Trophoblast cell (in vitro differentiated cells and primary cell): ENCODE measurements around the gene SRI.

Experiments used
- DNase-seq, 2 donors: peaks; one replicate each; pipeline ENCODE4 v3.0.0-alpha.2; 2016
- H2AFZ ChIP-seq: 2 replicates; pipeline ENCODE4 v1.6.1; 2013; ENCODE audit warnings: low read length, moderate library complexity, mild to moderate bottlenecking; ENCODE audit not compliant: insufficient read depth, poor library complexity
- H2AK5ac ChIP-seq: 2 replicates; pipeline ENCODE4 v1.6.1; 2013; ENCODE audit warnings: mild to moderate bottlenecking, low read length
- H2BK120ac ChIP-seq: 2 replicates; pipeline ENCODE4 v1.6.1; 2013; ENCODE audit warnings: low read length, mild to moderate bottlenecking, moderate library complexity; ENCODE audit not compliant: insufficient read depth, poor library complexity
- H2BK12ac ChIP-seq: 2 replicates; pipeline ENCODE4 v1.6.1; 2013; ENCODE audit warnings: mild to moderate bottlenecking, low read length, moderate library complexity
- H2BK5ac ChIP-seq: 2 replicates; pipeline ENCODE4 v1.6.1; 2013; ENCODE audit warnings: low read length, low read depth, moderate library complexity, mild to moderate bottlenecking; ENCODE audit not compliant: poor library complexity
- H3K14ac ChIP-seq: 2 replicates; pipeline ENCODE4 v1.6.1; 2013; ENCODE audit warnings: mild to moderate bottlenecking, low read length
- H3K18ac ChIP-seq: 2 replicates; pipeline ENCODE4 v1.6.1; 2013; ENCODE audit warnings: mild to moderate bottlenecking, low read length
- H3K23ac ChIP-seq: 2 replicates; pipeline ENCODE4 v1.6.1; 2013; ENCODE audit warnings: low read length
- H3K27ac ChIP-seq: 2 replicates; pipeline ENCODE4 v1.5.1; 2013; ENCODE audit warnings: low read depth, mild to moderate bottlenecking, inconsistent platforms, low read length, moderate library complexity
- H3K27me3 ChIP-seq: 2 replicates; pipeline ENCODE4 v1.6.1; 2013; ENCODE audit warnings: inconsistent platforms, mild to moderate bottlenecking, low read length, moderate library complexity; ENCODE audit not compliant: insufficient read depth
- H3K36me3 ChIP-seq, 2 experiments: 1 replicate in 1 of 2; 2 replicates in 1 of 2; pipeline ENCODE4 v1.6.1; 2013; ENCODE audit warnings: low read length in 2 of 2, mild to moderate bottlenecking in 2 of 2, moderate library complexity in 1 of 2; ENCODE audit not compliant: insufficient read depth in 2 of 2, control insufficient read depth in 1 of 2
- H3K4ac ChIP-seq: 2 replicates; pipeline ENCODE4 v1.6.1; 2013; ENCODE audit warnings: low read depth, mild to moderate bottlenecking, low read length, moderate library complexity
- H3K4me1 ChIP-seq, 2 experiments: 1 replicate in 1 of 2; 2 replicates in 1 of 2; pipeline ENCODE4 v1.6.1; 2013; ENCODE audit warnings: low read length in 2 of 2, mild to moderate bottlenecking in 2 of 2, moderate library complexity in 1 of 2; ENCODE audit not compliant: insufficient read depth in 2 of 2, control insufficient read depth in 1 of 2
- H3K4me2 ChIP-seq: 2 replicates; pipeline ENCODE4 v1.6.1; 2013; ENCODE audit warnings: inconsistent platforms, mild to moderate bottlenecking, low read length, moderate library complexity
- H3K4me3 ChIP-seq: 2 replicates; pipeline ENCODE4 v1.5.1; 2013; ENCODE audit warnings: mild to moderate bottlenecking, low read depth, low read length, inconsistent platforms
- H3K79me1 ChIP-seq: one replicate; pipeline ENCODE4 v1.6.1; 2013; ENCODE audit warnings: low read length
- H3K79me2 ChIP-seq: 2 replicates; pipeline ENCODE4 v1.6.1; 2013; ENCODE audit warnings: low read length, mild to moderate bottlenecking; ENCODE audit not compliant: control insufficient read depth, insufficient read depth, poor library complexity
- H3K9ac ChIP-seq: 2 replicates; pipeline ENCODE4 v1.6.1; 2013; ENCODE audit warnings: mild to moderate bottlenecking, low read length
- H3K9me3 ChIP-seq: 2 replicates; pipeline ENCODE4 v1.6.1; 2013; ENCODE audit warnings: low read depth, mild to moderate bottlenecking, control low read depth, inconsistent platforms, low read length; ENCODE audit not compliant: insufficient read depth
- H4K12ac ChIP-seq: 2 replicates; pipeline ENCODE4 v1.6.1; 2013; ENCODE audit warnings: low read depth, mild to moderate bottlenecking, low read length, moderate library complexity
- H4K8ac ChIP-seq: 2 replicates; pipeline ENCODE4 v1.6.1; 2013; ENCODE audit warnings: low read depth, mild to moderate bottlenecking, low read length, moderate library complexity
- H4K91ac ChIP-seq: one replicate; pipeline ENCODE4 v1.6.1; 2013; ENCODE audit warnings: low read depth, mild to moderate bottlenecking, low read length, moderate library complexity
- WGBS: extraction: QIAGEN DNeasy Blood & Tissue Kit; methylation state at CpG from one replicate; pipeline ENCODE4 v1.1.7; 2013; ENCODE audit warnings: missing lambda C conversion rate; ENCODE audit not compliant: insufficient read length, insufficient coverage; ENCODE audit errors: extremely low coverage; 5-methylcytosine and 5-hydroxymethylcytosine counted together

SRI gene

GRCh38 chr7:88202278-88202677 lies 17.6 kb downstream of the SRI start:
- no peak overlapping the region for H4K12ac ChIP-seq
- no peak overlapping the region for H3K14ac ChIP-seq
- no peak overlapping the region for H3K23ac ChIP-seq
- no peak overlapping the region for H3K4ac ChIP-seq
- no peak for DNase-seq
- H3K9ac ChIP-seq, result no peak overlapping the region
- no peaks in the 10 kb centered on the region for H3K4me1 ChIP-seq
- no peak overlapping the region for H3K27ac ChIP-seq
- no peak overlapping the region for H3K4me3 ChIP-seq
- H3K27me3 ChIP-seq, result no peaks in the 10 kb centered on the region
- H2BK12ac ChIP-seq, result no peak overlapping the region
- H2AFZ ChIP-seq, result no peak overlapping the region
- H3K4me2 ChIP-seq, result no peak overlapping the region
- no peaks in the 10 kb centered on the region for H3K79me2 ChIP-seq
- no peak overlapping the region for H2BK120ac ChIP-seq
- H3K36me3 ChIP-seq, result peaks cover 1 to 8% of the 10 kb centered on the region in 2 experiments
- H4K8ac ChIP-seq, result no peak overlapping the region
- no peak overlapping the region for H2BK5ac ChIP-seq
- no CpG with 5 or more reads among the region's 5 CpGs for WGBS
- no peak overlapping the region for H4K91ac ChIP-seq
- no peak overlapping the region for H3K18ac ChIP-seq
- H3K79me1 ChIP-seq, result no peaks in the 10 kb centered on the region
- no peak overlapping the region for H2AK5ac ChIP-seq
- H3K9me3 ChIP-seq, result no peaks in the 10 kb centered on the region

- H3K23ac ChIP-seq, result no peak overlapping the region
- no peak for DNase-seq
Measured at GRCh38 chr7:88201305-88201704, 18.5 kb downstream of the SRI start.

GRCh38 chr7:88200789-88201188 lies 19.0 kb downstream of the SRI start:
- Histone ChIP-seq H3K27ac (no peak overlapping the region), H3K9me3 (no peaks in the 10 kb centered on the region), H2BK12ac (no peak overlapping the region), H2BK120ac (no peak overlapping the region), H3K23ac (no peak overlapping the region), H3K18ac (no peak overlapping the region), H3K9ac (no peak overlapping the region), H3K79me2 (no peaks in the 10 kb centered on the region), H2AFZ (no peak overlapping the region), H2AK5ac (no peak overlapping the region), H3K4me1 (no peaks in the 10 kb centered on the region), H3K79me1 (no peaks in the 10 kb centered on the region), H3K4me2 (no peak overlapping the region), H4K8ac (no peak overlapping the region), H3K27me3 (no peaks in the 10 kb centered on the region), H3K4ac (no peak overlapping the region), H3K36me3 (peaks cover 1 to 8% of the 10 kb centered on the region in 2 experiments), H3K4me3 (no peak overlapping the region), H3K14ac (no peak overlapping the region), H4K91ac (no peak overlapping the region), H2BK5ac (no peak overlapping the region), H4K12ac (no peak overlapping the region)
- no peak for DNase-seq
- no CpG with 5 or more reads among the region's 4 CpGs for WGBS

More at GRCh38 chr7:88201305-88201704, 18.5 kb downstream of the SRI start:
- Histone ChIP-seq H2BK12ac (no peak overlapping the region), H3K9me3 (no peaks in the 10 kb centered on the region), H4K12ac (no peak overlapping the region), H3K4me1 (no peaks in the 10 kb centered on the region), H2AK5ac (no peak overlapping the region), H3K4me3 (no peak overlapping the region), H3K27me3 (no peaks in the 10 kb centered on the region), H2BK120ac (no peak overlapping the region), H4K91ac (no peak overlapping the region), H2AFZ (no peak overlapping the region), H3K79me1 (no peaks in the 10 kb centered on the region), H3K36me3 (peaks cover 1 to 8% of the 10 kb centered on the region in 2 experiments), H3K4me2 (no peak overlapping the region), H4K8ac (no peak overlapping the region), H3K79me2 (no peaks in the 10 kb centered on the region), H3K9ac (no peak overlapping the region), H3K18ac (no peak overlapping the region), H2BK5ac (no peak overlapping the region), H3K14ac (no peak overlapping the region), H3K4ac (no peak overlapping the region), H3K27ac (no peak overlapping the region)

GRCh38 chr7:88200261-88200660 lies 19.6 kb downstream of the SRI start:
- no peak overlapping the region for H2AFZ ChIP-seq
- DNase-seq, result no peak
- no peak overlapping the region for H3K23ac ChIP-seq
- H2AK5ac ChIP-seq, result no peak overlapping the region
- H3K4me2 ChIP-seq, result no peak overlapping the region
- H4K8ac ChIP-seq, result no peak overlapping the region
- H3K79me2 ChIP-seq, result no peaks in the 10 kb centered on the region
- H3K79me1 ChIP-seq, result no peaks in the 10 kb centered on the region
- H3K4ac ChIP-seq, result no peak overlapping the region
- H2BK12ac ChIP-seq, result no peak overlapping the region
- no peak overlapping the region for H3K18ac ChIP-seq
- no peak overlapping the region for H3K9ac ChIP-seq
- H4K12ac ChIP-seq, result no peak overlapping the region
- H3K14ac ChIP-seq, result no peak overlapping the region
- no peak overlapping the region for H3K27ac ChIP-seq
- no peak overlapping the region for H2BK120ac ChIP-seq
- H2BK5ac ChIP-seq, result no peak overlapping the region
- no peaks in the 10 kb centered on the region for H3K4me1 ChIP-seq
- no peaks in the 10 kb centered on the region for H3K9me3 ChIP-seq
- no CpG with 5 or more reads among the region's 3 CpGs for WGBS
- no peaks in the 10 kb centered on the region for H3K27me3 ChIP-seq
- no peak overlapping the region for H4K91ac ChIP-seq
- peaks cover 1 to 8% of the 10 kb centered on the region in 2 experiments for H3K36me3 ChIP-seq
- H3K4me3 ChIP-seq, result no peak overlapping the region
